DMS79 treated with DMSO at 0.1 percent for 48 hours (cell line): ENCODE measurements around the gene OXT.
"Not testable (repeated sequence)": the region's sequence is repeated elsewhere in the genome, so short reads cannot be mapped to it uniquely, and the experiment has no call there.

Experiments used
- DNase-seq: peaks from one replicate; lab custom pipeline; 2025; lab: John Stamatoyannopoulos, UW

OXT gene

DNA sequence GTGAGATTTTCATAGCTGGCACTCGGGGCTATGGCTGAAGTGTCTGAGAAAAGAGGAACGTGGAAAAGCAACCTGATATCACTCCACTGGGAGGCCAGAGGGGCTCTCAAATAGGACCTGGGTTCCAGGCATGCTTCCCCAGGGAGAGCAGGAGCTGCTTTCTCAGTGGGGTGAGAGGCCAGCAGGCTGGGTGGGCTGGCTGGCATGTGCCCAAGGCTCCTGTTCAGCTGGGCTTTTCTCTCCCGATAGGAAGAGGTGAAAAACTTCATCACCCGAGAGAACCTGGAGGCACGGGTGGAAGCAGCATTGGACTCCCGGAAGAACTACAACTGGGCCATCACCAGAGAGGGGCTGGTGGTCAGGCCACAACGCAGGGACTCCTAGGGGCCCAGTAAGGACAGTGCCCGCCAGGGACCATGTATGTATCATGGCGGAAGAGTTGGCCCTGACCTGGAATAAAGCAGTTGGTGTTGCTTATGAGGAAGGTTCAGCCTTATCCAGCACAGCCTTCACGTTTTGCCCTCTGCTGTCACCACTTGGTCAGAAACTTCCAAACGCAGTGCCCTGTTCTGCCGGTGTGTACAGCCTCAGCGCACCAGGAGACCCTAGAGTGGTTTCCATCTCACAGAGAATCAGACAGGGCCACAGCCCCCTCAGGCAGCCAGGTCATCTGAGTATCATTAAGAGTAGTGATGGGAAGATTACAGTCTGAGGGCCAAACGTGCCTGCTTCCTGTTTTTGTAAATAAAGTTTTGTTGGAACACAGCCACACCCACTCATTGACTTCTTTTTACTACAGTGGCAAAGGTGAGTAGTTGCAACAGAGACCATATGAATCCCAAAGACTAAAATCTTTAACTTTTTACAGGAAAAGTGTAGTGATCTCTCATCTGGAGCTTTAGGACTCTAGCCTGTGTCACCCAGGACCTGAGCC lies 23.7 kb upstream of the OXT start:
- no peak for DNase-seq

- no peak for DNase-seq
Observed at GRCh38 chr20:3051385-3052019, 19.9 kb upstream of the OXT start.

DNA sequence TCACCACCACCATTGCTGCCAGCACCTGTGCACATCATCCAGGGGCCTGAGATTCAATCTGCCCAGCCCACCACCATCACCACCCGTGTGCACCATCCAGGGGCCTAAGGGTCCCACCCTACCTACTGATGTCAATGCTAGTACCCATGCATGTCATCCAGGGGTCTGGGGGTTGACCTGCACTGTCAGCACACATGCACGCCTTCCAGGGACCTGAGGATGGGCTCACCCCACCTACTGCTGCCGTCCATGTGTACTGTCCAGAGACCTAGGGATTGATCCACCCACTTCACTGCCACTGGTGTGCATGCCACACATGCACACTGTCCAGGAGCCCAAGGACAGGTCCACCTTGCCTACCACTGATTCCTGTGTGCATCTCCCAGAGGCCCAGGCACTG lies 11.9 kb upstream of the OXT start:
- DNase-seq, result no peak

DNA sequence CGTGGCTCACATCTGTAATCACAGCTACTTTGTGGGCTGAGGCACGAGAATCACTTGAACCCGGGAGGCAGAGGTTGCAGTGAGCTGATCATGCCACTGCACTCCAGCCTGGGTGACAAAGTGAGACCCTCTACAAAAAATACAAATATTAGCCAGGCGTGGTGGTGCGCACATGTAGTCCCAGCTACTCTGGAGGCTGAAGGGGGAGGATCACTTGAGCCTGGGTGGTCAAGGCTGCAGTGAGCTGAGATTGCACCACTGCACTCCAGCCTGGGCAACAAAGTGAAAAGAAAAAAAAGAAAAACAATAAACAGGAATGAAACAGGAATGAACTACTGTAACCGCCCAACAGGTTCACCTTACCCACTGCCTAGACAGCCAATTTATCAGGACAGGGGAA lies 7.3 kb upstream of the OXT start:
- not testable (repeated sequence) for DNase-seq

DNA sequence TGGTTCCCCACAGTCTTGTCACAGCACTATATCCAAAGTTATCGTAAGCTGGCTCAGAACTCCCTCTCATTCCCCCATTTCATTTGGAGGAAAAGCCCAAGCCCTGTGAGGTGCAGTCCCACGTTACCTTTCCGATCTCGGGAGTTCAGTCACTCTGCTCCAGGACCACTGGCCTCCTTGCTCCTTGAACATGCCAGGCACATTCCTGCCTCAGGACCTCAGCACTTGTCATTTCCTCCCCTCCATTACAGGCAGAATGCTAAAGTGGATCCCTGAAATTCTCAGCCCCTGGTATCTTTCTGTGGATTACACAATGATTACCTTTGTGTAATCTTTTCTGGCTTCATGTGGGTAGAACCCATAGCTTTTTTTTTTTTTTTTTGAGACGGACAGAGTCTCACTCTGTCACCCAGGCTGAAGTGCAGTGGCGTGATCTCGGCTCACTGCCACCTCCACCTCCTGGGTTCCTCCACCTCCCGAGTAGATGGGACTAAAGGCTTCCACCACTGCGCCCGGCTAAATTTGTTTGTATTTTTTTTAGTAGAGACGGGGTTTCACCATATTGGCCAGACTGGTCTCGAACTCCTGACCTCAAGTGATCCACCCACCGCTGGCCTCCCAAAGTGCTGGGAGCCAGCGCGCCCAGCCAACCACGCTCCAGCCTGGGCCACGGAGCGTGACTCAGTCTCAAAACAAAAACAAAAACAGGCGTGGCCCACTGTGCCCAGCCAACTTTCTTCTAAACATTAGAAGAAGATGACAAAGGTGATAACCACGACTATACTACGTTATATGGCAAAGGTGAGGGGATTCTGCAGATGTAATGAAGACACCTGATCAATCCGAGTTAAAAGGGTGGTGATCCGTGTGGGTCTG lies 4.0 kb upstream of the OXT start:
- no peak for DNase-seq

DNA sequence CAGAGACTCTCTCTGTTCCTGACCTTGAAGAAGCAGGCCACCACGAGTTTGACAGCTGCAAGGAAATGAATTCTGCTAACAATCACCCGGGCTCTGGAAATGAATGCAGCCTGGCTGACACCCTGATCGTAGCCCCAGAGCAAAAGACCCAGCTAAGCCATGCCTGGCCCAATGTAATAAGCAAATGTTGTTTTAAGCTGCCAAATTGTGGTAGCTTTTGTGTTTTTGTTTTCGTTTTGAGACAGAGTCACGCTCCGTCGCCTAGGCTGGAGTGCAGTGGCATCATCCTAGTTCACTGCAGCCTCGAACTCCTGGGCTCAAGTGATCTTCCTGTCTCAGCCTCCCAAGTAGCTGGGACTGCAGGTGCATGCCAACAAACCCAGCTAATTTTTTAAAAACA lies 3.3 kb upstream of the OXT start:
- no peak for DNase-seq

DNA sequence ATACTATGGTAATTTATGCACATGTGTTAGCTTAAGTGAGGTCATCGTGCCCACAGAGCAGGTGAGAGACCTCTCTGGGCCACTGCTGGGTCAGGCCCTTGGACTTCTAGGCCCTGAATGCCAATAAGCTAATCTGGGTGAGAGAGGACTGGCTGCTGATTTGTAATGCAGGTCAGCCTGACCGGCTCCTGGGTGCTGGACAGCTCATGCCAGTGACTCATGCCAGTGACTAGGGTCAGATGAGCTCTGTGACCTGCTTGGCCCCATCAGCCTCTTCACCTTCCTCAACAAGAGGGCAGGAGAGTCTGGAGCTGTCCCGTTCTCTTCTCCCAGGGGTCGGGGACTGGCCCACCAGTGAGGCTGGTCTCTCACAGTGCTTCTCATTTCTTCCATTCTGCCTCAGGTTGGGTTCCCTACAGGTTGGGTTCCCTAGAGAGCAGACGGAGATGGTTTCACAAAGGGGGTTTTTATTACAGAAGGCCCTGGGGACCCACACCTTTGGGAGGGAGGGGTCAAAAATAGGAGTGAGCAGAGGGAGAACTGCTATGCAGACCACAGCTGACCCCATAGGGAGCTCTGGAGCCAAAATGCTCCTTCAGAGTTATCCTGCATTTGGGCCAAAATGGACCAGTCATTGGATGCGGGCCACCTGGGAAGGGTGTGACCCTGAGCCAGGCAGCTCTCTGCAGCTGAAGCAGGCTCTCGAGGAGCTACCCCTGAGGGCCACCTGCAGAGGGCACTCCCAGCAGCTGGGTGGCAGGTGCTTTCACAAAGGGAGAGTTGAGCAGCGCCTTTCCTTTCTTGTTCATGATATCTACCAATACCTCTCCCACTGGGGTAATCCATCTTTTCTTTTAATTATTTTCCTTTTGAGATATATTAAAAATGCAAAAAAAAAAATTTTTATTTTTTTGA lies 2.2 kb upstream of the OXT start:
- DNase-seq, result no peak

DNA sequence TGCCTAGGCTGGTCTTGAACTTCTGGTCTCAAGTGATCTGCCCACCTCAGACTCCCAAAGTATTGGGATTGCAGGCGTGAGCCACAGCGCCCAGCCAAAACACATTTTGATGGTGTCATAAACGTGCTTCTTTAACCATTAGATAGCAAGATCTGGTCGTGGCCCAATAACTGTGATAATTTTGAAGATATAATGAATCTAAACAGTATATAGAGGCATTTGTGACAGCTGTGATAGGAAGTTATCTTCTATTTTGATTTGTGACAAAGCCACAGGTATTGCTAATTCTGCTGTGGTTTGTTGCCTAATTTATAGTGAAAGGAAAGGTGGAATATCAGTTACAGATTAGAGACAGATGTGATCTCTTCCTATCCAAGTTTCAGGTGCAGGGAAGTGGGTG lies 695 bp upstream of the OXT start:
- no peak for DNase-seq

- no peak for DNase-seq
Observed at GRCh38 chr20:3071266-3071609, 182 bp upstream of the OXT start.

DNA sequence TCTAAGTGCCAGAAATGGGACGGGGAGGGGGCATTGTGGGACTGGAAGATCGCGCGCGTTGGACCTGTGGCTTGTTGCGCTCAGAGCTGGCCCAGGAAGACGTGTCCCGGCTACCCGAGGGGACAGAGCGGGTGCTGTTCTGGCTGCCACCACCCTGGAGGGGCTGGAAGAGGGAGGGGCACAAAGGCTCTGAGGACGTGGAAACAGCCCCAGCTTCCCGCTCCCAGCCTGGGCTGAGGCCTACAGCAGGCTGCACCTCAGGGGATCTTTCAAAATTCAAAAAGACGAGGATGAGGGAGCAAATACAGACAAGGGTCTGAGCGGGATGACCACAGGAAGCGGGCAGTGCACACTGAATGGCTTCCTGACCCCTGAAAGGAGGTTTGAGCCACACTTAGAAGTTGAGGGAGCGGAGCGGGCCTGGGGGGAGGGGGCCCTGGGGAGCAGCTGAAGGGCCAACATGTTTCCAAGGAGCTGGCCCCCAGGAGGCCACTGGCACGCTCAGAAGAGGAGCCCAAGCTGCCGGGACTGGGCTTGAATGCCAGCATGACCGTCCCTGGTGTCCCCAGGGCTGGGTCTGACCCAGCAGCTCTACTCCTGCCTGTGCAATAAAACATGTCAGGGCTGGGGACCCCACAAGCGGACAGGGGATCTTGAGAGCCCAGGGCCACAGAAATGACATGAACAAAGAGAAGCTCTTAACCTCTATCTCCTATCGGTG lies 1.3 kb downstream of the OXT start:
- DNase-seq, result no peak

GRCh38 chr20:3073251-3073643 lies 1.8 kb downstream of the OXT start:
- not testable (repeated sequence) for DNase-seq

DNA sequence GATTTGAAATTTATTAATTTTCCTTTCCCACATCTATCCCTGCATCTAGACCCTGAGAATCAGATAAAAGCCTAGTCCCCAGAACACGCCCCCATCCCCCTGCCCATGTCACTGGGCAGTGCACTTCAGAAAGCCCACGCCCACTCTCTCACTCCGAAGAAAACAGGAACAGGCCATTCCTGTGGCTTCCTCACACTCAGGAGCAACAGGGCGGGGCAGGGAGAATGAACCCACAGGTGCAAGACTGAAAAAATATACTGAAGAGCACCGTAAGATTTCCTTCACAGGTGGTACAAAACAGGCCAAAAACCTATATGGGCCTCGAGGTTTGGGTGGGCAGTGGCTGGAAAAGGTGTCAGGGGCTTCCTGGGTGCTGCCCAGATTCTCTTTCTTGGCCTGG lies 3.4 kb downstream of the OXT start:
- DNase-seq, result no peak

DNA sequence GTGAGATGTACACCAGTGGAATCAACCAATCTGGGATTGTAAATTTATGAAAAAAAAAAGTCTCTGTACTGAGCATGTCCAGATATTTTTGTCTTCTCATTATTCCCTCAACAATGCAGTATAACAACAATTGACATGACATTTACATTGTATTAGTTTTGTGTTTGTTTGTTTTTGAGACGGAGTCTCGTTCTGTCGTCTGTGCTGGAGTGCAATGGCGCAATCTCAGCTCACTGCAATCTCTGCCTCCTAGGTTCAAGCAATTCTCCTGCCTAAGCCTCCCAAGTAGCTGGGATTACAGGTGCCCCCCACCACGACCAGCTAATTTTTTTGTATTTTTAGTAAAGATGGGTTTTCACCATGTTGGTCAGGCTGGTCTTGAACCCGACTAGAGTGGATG lies 3.9 kb downstream of the OXT start:
- not testable (repeated sequence) for DNase-seq

- DNase-seq, result no peak
Observed at GRCh38 chr20:3077618-3078134, 6.3 kb downstream of the OXT start.

GRCh38 chr20:3080939-3081388 lies 9.5 kb downstream of the OXT start:
- no peak for DNase-seq

- no peak for DNase-seq
Observed at GRCh38 chr20:3081641-3082040, 10.2 kb downstream of the OXT start.

DNA sequence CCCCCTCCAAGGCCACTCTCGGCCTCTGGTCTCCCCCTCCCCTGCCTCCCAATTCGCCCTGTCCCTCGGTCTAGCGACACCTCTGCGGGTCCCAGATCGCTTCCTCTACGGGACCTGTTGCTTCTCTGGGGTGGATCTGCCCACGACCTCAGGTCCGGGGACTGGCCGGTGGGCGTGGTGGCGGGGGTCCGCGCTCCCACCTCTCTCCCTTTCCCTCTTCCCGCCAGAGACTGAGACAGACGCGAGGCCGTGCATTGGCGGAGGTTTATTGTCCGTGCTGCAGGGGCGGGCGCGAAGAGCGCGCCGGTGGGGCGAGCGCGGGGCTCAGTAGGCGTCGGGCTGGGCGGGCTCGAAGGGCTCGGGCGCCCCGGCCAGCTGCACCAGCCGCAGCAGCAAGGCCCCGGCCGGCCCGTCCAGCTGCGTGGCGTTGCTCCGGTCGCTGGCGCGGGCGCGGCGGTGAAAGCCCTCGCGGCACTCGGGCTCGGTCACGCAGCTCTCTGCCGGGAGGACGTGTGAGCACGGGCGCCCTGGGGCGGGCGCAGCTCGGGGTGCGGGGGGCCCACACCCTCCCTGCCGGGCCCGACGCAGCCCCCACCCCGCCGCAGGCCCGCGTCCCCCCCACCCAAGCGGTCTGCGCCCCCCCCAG lies 11.0 kb downstream of the OXT start:
- DNase-seq, result no peak

GRCh38 chr20:3082955-3083952 lies 11.8 kb downstream of the OXT start:
- DNase-seq, result no peak
